HAP-1 (cell line): ENCODE measurements around the gene PRX.
"Not testable (repeated sequence)": the region's sequence is repeated elsewhere in the genome, so short reads cannot be mapped to it uniquely, and the experiment has no call there.

Experiments used
- DNase-seq, 2 experiments: peaks; one replicate each; pipeline ENCODE4 v3.0.0-alpha.2; 2016 to 2020; ENCODE audit warnings: low spot score in 2 of 2
- H3K27me3 ChIP-seq: fragments of 250-450 bp; sonication (Bioruptor Pico); 2 replicates; pipeline ENCODE4 v1.5.1; 2020; ENCODE audit warnings: low read depth, mild to moderate bottlenecking, moderate library complexity
- H3K36me3 ChIP-seq: fragments of 250-450 bp; sonication (Bioruptor Pico); replicated peaks from 2 replicates; pipeline ENCODE4 v1.5.1; 2020; ENCODE audit warnings: mild to moderate bottlenecking
- H3K4me1 ChIP-seq: fragments of 250-450 bp; sonication (Bioruptor Pico); 2 replicates; pipeline ENCODE4 v1.5.1; 2020; ENCODE audit warnings: mild to moderate bottlenecking
- H3K4me3 ChIP-seq: fragments of 250-450 bp; sonication (Bioruptor Pico); 2 replicates; pipeline ENCODE4 v1.5.1; 2020; ENCODE audit warnings: mild to moderate bottlenecking, moderate library complexity
- H3K9me3 ChIP-seq: fragments of 250-450 bp; sonication (Bioruptor Pico); 2 replicates; pipeline ENCODE4 v1.5.1; 2020; ENCODE audit warnings: mild to moderate bottlenecking, moderate library complexity
- in situ Hi-C: fragments of 300-500 bp; cut with MboI; formaldehyde crosslinking; loops from 3 replicates; pipeline ENCODE4 v1.14.3; 2020; ENCODE audit warnings: low sequenced_read_pairs, inconsistent platforms, mixed read lengths

PRX gene

DNA sequence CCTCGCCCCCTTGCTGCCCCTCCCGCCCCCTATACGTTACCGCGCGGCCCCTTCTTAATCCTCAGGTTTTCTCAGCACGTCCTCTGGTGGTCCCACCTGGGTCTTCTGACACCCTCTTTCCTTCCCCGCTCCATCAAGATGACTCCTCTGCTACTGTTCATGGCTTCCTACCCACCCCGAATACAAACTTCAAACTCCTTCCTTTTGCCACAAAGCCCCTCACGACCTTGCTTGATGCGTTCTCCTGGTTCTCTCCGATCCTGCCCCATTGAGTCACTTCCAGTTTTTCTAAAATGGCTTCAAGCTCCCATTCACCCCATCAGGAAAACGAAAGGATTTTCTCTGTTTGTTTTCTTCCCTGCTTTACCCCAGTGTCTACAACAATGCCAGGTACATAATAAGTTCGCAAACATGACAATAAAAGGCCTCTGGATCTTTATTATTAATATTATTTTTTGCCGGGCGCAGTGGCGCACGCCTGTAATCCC is 31.7 kb upstream of the PRX start:
- in situ Hi-C loops, result no loop called here
- H3K4me1 ChIP-seq, result peaks cover 24% of the 10 kb centered on the region
- H3K36me3 ChIP-seq, result peaks cover 32% of the 10 kb centered on the region
- no peaks in the 10 kb centered on the region for H3K9me3 ChIP-seq
- no peaks in the 10 kb centered on the region for H3K27me3 ChIP-seq
- no peak for DNase-seq
- H3K4me3 ChIP-seq, result peak overlapping the region; percentile 88

DNA sequence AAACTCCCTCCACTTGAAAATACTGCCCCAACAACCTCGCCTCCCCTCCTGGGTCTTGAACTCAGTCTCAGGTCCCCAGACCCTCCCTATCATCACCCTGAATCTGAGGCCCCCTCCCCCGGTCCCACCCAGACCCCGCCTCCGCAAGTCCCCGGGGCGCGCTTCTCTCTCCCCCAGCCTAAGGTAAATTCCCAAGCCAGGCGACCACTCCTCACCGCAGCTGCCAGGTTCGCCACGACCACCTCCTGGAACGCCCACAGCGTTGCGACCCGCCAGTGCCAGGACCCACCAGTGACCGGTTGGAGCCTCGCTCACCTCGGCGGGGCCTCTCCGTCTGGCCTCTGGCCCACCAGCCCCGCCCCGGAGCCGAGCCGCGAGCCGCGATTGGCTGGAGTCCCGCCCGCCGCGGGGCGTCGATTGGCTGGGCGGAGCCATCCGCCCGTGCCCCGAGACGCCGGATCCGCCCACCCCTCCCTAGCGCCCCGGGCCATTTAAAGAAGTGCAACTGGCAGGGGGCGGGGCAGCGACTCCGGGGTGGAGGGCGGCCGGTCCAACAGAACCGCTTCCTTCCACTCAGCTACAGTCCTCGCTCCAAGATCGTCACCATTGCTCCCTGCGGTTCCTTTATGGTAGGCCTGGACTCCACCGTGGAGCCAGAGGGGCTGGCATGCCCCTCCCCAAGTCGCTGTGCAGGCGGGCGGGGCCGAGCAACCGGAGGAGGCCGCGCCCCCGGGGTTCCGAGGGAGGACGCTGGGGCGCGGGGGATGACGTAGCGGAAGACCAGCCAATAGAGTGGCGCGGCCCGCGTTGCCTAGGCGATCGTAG is 31.0 kb upstream of the PRX start, which contains the start of gene SERTAD3:
Gene SERTAD3 (minus strand): TSS at position 336 of the 825 bp plus-strand sequence. CDS start 2,255 bp downstream, outside the sequence.
- in situ Hi-C loops, result no loop called here
- H3K9me3 ChIP-seq, result no peaks in the 10 kb centered on the region
- peaks cover 26% of the 10 kb centered on the region for H3K36me3 ChIP-seq
- H3K4me3 ChIP-seq, result peak within 1 kb of the TSS; percentile 88
- peaks cover 24% of the 10 kb centered on the region for H3K4me1 ChIP-seq
- H3K27me3 ChIP-seq, result no peaks in the 10 kb centered on the region
- peak; percentile 90 to 98 for DNase-seq

DNA sequence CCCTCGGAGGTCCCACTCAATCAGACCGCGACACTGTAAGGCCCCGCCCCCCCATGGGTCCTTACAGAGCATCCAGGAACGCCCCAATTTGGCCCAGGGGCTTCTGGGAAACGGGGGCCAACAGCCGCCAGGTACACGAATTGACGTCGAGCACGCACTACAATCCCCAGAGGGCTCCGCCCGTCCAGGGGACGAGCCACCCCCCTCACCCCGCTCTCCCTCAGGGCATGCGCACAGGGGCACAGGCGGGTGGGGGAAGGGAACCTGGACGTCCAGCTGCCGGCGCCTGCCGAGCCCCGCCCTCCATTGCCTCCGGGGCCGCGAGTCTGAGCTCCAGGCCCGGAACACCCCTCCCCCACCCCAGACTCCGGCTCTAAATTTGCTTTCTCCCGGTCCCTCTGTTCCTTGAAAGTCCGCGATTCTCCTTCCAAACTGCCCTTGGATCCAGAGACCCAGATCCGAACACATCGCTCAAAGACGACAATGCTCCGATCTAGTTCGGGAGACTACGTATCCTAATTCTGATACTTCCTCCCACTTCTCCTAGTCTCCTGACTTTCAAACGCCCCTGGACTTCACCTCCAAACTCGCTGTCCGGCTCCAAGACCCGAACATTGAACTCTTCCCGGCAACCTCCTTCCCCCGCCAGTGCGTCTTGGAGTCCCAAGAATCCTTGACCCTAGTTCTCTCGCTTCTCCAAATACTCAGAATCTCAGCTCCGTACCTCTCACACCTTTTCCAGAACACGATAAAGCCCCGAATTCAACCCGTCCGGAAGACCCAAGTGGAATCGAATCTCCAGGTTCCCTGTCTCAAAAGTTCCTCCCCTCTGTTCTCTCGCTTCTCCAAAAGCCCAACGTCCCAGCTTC is 30.2 kb upstream of the PRX start:
- H3K4me1 ChIP-seq, result peaks cover 24% of the 10 kb centered on the region
- H3K36me3 ChIP-seq, result peaks cover 26% of the 10 kb centered on the region
- in situ Hi-C loops, result no loop called here
- peak overlapping the region; percentile 88 for H3K4me3 ChIP-seq
- no peaks in the 10 kb centered on the region for H3K27me3 ChIP-seq
- no peaks in the 10 kb centered on the region for H3K9me3 ChIP-seq
- DNase-seq, result peak; percentile 100

DNA sequence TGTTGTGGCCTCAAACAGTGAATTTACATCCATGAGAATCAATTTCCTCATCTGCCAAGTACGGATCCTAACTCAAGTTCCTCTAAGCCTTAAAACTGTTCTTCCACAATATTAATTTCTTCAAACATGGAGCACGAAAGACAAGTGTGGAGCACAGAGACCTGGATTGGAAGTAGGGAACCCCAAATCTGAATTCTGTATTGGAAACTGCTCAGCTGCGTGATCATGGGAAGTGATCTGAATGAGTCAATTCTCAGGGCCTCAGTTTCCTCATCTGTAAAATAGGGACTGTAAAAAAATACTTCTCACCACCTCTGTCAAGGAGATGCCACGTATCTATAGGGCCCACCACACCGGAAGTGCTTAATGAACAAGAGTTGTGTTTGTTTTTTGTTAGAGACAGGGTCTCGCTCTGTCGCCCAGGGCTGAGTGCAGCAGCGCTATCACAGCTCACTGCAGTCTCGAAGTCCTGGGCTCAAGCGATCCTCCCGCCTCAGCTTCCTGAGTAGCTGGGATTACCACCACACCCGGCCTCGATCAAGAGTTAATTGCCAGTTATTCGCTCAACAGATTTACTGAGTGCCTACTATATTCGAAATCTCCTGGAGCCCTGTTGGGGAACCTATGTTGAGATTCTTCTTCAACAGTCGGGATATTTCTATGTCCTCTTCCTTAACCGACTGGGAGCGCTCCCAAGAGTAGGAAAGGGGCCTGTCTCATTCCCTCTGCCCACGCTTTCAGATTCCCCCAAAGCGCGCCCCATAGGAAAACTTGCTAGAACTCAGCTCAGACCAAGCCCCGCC is 29.4 kb upstream of the PRX start:
- H3K9me3 ChIP-seq, result no peaks in the 10 kb centered on the region
- peak overlapping the region; percentile 88 for H3K4me3 ChIP-seq
- peaks cover 24% of the 10 kb centered on the region for H3K4me1 ChIP-seq
- peaks cover 26% of the 10 kb centered on the region for H3K36me3 ChIP-seq
- H3K27me3 ChIP-seq, result no peaks in the 10 kb centered on the region
- in situ Hi-C loops, result no loop called here
- DNase-seq, result no peak

DNA sequence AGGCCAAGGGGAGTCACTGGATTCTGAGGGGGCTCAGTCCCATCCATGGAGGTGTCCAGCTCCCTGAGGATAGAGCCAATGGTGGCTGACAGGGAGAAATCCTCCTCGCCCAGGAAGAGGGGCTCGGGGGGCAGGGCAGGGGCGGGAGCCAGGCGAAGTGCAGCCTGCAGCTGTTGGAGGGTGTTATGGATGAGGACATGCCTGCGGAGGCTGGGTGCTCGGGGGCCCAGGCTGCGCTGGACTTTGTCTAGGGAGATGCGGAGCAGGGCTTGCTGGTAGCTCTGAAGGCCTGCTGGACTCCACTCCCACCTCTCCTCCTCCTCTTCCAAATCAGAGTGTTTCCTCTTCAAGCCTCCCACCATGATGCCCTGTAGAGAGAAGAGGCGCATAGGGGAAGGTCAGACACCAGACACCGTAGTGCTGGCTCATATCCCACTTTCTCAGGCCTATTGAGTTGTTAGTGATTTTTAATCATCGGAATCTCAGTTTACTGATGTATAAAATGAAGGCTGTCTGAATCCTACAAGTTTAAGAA is 28.6 kb upstream of the PRX start:
- DNase-seq, result no peak
- H3K4me3 ChIP-seq, result no peak overlapping the region
- peaks cover 24% of the 10 kb centered on the region for H3K4me1 ChIP-seq
- H3K27me3 ChIP-seq, result no peaks in the 10 kb centered on the region
- in situ Hi-C loops, result no loop called here
- H3K9me3 ChIP-seq, result no peaks in the 10 kb centered on the region
- H3K36me3 ChIP-seq, result peaks cover 26% of the 10 kb centered on the region

DNA sequence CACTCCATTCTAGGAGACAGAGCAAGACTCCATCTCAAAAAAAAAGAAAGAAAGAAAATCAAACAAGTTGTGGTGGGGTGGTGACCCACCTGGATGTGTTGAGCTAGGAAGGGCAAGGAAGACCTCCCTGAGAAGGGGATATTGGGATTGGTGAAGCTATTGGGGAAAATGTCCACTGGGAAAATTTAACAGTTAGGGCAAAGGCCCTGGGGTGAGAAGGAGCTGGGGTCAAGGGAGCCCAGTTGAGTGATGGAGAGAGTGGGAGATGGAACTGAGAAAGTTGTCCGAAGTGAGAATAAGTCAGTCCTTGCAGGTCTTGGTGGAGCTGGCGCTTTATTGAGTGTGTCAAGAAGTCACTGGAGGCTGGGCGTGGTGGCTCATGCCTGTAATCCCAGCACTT is 25.1 kb upstream of the PRX start:
- no peak for DNase-seq
- H3K27me3 ChIP-seq, result no peaks in the 10 kb centered on the region
- no peak overlapping the region for H3K4me3 ChIP-seq
- peaks cover 19% of the 10 kb centered on the region for H3K36me3 ChIP-seq
- in situ Hi-C loops, result no loop called here
- H3K9me3 ChIP-seq, result no peaks in the 10 kb centered on the region; the same call in 1 of the 2 replicates
- H3K4me1 ChIP-seq, result peaks cover 14% of the 10 kb centered on the region

DNA sequence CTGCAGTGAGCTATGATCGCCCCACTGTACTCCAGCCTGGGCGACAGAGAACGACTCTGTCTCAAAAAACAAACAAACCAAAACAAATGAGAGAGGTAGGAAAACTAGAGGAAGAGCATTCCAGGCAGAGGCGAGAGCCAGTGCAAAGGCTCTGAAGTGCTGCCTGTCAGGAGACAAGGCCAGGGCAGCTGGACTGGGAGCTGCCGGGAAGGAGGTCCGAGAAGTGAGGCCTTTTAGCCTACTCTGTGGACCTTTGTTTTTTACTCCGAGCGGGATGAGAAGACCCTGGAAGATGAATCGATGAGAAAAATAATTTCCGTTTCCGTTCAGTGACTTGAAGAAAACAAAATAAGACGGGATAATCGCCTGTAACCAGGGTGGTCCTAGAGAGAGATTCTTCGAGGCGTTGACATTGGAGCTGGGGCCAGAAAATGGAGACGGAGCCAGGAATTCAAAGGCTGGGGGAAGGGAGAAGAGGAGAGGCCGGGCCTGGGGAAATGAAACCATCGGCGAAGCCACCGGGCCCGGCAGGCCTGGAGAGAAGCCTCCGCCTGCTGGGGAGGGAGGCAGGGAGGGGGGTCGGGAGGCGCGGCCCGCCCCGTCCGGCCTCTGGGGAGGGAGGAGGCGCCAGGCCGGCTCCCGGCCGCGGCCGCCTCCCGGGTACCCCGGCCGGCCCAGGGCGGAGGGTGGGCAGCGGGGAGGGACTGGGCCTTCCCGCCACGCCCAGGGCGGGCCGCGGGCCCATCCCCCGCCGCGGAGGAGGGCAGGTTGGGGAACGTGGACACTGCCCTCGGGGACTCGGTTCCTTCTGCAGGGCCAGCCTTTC is 20.4 kb upstream of the PRX start:
- Histone ChIP-seq H3K27me3 (no peaks in the 10 kb centered on the region), H3K4me3 (peak overlapping the region; percentile 17), H3K9me3 (no peaks in the 10 kb centered on the region; the same call in 1 of the 2 replicates), H3K36me3 (no peaks in the 10 kb centered on the region), H3K4me1 (peaks cover 26% of the 10 kb centered on the region)
- DNase-seq, result peak; percentile 88 to 90
- in situ Hi-C loops, result no loop called here

DNA sequence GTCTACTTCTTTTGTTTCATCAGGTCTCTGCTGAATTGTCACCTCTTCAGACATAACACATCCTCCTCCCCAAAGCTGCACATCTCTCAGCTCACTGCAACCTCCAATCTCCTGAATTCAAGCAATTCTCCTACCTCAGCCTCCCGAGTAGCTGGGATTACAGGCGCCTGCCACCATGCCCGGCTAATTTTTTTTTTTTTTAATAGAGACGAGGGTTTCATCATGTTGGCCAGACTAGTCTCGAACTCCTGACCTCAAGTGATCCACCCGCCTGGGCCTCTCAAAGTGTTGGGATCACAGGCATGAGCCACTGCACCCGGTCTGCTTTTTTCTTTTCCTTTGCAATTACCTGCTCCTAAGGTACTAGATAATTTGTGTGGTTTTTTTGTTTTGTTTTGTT is 19.6 kb upstream of the PRX start:
- H3K36me3 ChIP-seq, H3K27me3 ChIP-seq, H3K9me3 ChIP-seq, in situ Hi-C loops, DNase-seq, H3K4me3 ChIP-seq: not testable (repeated sequence)
- peaks cover 26% of the 10 kb centered on the region for H3K4me1 ChIP-seq

DNA sequence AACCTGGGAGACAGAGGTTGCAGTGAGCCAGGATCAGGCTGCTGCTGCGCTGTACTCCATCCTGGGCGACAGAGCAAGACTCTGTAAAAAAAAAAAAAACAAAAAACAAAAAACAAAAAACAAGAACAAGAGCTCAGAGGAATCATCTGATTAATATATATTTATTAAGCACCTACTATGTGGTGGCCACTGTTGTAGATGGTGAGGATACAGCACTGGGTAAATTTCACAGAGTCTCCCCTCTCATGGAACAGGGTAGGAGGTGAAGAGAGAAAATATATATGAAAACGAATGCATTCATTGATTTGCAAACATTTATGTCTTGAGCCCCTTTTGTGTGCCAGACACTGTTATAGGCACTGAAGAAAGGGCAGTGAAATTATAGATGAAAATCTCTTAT is 18.5 kb upstream of the PRX start:
- no peaks in the 10 kb centered on the region for H3K36me3 ChIP-seq
- H3K9me3 ChIP-seq, result no peaks in the 10 kb centered on the region; the same call in 1 of the 2 replicates
- no peak for DNase-seq
- H3K4me3 ChIP-seq, result no peak overlapping the region
- no peaks in the 10 kb centered on the region for H3K27me3 ChIP-seq
- H3K4me1 ChIP-seq, result peaks cover 26% of the 10 kb centered on the region
- in situ Hi-C loops, result no loop called here

DNA sequence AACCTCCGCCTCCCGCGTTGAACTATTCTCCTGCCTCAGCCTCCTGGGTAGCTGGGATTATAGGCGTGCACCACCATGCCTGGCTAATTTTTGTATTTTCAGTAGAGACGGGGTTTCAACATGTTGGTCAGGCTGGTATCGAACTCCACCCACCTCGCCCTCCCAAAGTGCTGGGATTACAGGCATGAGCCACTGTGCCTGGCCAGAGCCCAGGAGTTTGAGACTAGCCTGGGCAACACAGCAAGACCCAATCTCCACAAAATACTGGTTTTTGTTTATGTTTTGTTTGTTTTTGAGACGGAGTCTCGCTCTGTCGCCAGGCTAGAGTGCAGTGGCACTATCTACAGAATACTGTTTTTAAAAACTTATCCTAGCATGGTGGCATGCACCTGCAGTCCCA is 17.1 kb upstream of the PRX start:
- H3K36me3 ChIP-seq, H3K9me3 ChIP-seq, in situ Hi-C loops, H3K4me3 ChIP-seq, DNase-seq, H3K27me3 ChIP-seq: not testable (repeated sequence)
- peaks cover 26% of the 10 kb centered on the region for H3K4me1 ChIP-seq

DNA sequence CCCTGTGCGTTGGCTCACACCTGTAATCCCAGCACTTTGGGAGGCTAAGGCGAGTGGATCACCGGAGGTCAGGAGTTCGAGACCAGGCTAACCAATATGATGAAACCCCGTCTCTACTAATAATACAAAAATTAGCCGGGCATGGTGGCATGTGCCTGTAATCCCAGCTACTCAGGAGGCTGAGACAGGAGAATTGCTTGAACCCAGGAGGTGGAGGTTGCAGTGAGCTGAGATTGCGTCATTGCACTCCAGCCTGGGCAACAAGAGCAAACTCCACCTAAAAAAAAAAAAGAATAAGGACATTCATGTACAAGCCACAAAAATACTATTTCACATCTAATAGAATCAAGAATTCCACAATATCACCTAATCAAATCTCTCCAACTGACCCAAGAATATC is 15.0 kb upstream of the PRX start:
- in situ Hi-C loops, H3K4me3 ChIP-seq, H3K27me3 ChIP-seq, H3K9me3 ChIP-seq, DNase-seq, H3K36me3 ChIP-seq: not testable (repeated sequence)
- H3K4me1 ChIP-seq, result peaks cover 22% of the 10 kb centered on the region

DNA sequence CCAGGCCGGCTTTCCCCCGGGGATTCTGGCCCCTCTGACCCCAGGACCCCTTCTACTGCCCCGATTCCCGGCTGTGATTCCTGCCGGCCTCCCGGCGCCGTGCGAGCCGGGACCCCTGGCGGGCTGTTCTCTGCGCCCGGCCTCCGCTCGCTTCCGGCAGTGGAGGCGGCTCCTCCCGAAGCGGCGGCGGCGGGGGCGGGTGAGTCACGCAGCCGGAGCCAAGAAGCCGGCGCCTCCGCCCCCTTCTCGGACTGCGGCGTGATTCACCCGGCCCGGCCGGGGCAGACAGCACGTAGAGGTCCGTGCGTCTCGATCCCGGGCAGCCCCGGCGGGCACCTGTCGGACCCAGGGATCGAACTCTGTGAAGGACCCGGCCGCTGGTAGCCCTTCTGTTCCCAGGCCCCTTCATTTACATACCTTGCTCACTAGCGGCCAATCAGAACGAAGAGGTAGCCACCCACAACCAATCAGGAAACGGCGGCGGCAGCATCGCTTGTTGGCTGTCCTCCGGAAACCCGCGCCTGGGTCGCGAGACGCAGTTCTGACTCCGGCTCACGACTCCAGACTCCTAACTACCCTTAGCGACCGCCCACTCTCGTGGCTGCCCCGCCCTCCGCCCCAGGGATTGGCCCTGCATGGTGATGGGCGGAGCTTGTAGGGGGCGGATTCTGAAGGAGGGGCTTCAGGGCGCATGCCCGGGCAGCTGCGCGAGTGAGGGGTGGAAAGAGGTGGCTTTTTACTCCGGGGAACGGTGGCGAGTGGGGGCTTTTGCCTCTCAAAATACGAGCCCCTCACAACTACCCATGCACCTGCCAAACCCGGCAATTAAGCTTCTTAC is 12.5 kb upstream of the PRX start, which contains the start of gene SERTAD1:
Gene SERTAD1 (minus strand): TSS at position 543 of the 838 bp plus-strand sequence. CDS start 2,446 bp downstream, outside the sequence.
- Histone ChIP-seq H3K27me3 (no peaks in the 10 kb centered on the region), H3K4me3 (peak within 1 kb of the TSS; percentile 85), H3K9me3 (no peaks in the 10 kb centered on the region), H3K4me1 (peaks cover 15% of the 10 kb centered on the region), H3K36me3 (no peaks in the 10 kb centered on the region; the same call in 1 of the 2 replicates)
- DNase-seq, result peak; percentile 97 to 100
- in situ Hi-C loops, result no loop called here
